Colon (tissue), 2 donors: ENCODE results near the gene TJP1.

ENCODE experiments used
- FAIRE-seq: peaks from 2 replicates; lab custom pipeline; 2012; peaks lifted over from hg19 to GRCh38; lab: Jason Lieb, UNC
- donor health status: control.
- donor health status: control.

TJP1 gene

DNA sequence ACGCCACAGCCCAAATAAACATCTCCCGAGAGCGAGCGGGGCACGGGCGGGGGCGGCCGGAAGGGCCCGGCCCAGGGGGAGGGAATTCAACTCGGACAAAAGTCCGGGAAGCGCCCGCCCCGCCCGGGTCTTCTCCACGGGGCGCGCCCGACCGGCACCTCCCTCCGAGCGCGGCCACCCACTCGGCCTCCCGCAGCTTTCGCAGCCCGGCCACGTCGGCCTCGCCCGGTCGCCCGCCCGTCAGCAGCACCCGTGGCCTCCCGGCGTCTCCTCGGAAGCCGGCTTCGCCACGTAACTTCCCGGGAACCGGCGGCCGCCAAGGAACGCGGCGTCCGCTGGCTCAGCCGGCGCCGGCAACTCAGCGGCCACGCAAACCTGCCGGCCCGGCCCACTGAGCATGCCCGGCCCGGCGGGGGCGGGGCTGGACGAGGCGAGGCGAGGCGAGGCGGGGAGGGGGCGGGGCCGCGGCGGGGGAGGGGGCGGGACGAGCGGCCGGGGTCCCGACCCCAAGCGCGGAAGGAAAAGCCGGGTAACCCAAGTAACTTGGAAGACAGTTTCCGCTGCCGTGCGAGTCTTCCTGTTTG is at the start of gene TJP1:
TJP1 (minus strand) TSS at position 369 of the 584 bp plus-strand sequence. CDS start 440 bp downstream, outside the sequence.
- no peak for FAIRE-seq

DNA sequence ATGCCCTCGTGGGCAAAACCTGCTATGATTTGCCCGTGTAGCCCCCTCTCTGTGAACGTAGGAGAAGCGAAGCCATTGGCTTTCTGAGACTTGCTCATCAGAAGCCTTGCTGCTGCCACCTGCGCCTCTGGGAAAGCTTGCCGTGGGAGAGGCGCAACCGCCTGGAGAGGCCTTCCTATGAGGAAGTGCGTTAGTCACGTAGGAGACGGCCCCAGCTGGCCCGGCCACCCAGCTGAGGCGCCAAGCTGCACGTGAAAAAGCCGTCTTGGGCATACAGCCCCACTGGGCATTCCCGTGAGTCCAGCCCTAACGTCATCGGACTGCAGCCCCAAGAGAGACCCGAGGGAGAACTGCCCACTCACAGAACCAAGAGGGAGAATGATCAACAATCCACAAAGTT is 49.1 kb upstream of the TJP1 start:
- no peak for FAIRE-seq

DNA sequence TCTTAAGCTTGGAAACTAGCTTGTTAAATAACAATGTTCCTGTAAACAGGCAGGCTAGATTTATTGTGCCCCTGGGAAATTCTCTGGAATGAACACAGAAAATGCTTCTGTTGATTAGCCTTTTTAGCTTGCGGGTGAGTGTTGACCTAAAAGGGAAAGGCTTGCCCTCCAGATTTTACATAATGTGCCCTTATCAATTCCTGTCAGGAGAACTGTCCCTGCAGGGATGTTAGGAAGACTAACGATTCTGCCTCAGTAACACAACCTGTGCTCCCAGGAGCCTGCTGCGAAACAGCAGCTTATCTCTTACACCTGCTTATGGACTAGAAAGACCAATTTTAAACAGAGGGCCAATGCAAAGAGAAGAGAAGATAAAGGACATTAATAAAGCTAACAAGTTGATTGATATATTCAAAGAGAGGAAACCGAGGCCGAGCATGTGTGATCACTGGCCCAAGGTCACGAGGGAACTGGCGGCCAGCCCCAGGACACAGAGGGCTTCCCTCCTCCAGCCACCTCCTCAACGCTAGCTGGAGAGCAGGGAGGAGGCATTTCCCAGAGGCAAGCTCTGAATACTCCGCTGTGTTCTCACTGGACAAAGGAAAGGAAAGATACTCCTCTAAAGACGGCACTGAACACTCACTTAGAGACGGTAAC is 48.4 kb upstream of the TJP1 start:
- no peak for FAIRE-seq

DNA sequence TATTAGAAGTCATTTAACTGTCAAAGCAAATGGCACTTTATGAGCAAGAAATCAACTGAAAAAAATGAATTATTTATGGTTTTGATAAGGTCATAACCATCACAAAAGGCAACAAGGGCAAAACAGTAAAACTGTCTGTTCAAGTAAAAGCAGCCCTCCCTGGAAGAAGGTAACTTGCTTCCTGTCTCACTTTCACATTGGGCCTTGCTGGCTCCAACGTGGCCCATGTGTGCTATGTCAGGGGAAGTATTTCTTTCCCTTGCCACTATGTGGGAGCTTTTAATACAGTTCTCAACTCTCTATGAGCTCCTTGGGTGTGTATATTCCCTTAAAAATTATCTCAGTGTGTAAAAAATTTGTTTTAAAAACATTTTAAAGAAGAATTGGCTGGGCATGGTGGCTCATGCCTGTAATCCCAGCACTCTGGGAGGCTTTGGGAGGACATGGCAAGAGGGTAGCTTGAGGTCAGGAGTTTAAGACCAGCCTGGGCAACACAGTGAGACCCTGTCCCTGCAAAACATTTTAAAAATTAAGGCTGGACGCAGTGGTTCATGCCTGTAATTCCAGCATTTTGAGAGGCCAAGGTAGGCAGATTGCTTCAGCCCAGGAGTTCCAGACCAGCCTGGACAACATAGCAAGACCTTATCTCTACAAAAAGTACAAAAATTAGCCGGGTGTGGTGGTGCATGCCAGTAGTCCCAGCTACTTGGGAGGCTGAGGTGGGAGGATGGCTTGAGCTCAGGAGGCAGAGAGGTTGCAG is 45.2 kb upstream of the TJP1 start:
- no peak for FAIRE-seq

DNA sequence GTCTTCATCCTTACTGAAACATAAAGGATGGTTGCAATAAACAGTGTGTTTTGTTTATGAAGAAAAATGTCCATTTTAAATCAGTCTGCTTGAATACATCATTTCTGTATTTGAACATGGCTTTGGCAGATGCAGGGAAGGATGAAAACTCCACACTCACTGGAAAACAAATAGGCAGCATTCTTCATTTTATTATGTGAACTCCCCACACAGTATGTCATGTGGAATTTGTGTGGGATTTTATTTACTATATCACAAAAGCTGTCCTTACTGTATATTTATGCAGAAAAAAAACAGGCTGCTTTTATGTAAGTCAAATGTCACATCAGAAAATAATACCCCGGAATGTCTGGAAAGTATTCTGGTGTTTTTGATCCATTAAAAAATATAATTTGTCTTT is 44.1 kb upstream of the TJP1 start:
- FAIRE-seq: no peak

DNA sequence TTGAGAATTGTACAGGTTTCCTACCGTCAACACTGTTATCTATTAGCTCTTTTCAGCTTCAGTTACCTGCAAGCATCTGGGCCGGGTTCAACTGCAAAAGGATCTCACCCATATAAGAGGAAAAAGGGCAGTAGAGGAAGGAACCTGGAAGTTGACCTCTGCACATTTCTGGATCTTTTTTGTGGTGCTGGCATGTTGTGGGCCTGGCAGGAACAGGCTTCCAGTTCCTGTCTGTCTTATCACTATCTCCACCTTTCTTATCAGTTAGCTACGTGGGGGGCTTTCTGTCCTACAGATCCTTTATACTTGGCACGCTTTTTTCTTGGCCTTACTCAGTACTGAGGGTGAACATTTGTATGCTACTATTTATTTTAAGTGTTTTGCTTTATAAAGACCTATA is 42.2 kb upstream of the TJP1 start:
- no peak for FAIRE-seq

DNA sequence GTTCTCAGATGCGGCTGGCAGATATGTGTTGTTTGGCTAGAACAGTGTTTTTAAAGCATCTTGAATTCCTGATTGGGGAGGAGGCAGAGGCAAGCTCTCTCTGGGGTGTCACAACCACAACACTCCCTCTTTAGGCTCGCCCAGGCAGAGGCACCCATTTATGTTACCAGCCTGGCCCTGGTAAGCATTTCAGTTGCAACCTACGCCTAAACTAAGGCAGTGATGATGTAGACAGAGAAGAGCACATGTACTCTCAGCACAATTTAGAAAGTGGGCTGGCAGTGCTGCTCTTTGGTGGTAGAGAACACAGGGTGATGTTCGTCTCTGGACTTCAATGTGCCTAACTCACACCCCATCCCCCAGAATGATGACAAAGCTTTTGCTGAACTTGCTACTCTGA is 41.2 kb upstream of the TJP1 start:
- no peak for FAIRE-seq

DNA sequence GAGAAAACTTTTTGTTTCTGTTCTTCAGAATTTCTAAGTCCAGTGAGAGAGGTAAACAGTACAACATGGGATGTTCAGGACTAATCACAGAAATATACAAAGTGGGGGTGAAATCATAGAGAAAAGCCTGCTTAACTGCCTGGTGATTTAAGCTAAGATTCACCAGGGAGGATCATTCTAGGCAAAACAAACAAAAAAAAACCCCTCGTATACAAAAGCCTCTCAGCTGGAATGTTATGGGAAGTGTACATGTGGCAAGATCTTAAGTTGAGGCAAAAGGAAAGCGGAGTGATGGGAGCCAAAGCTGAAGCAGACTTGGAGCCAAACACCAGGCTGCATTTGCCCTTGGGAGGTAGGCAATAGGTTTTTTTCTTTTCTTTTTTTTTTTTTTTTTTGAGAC is 40.0 kb upstream of the TJP1 start:
- no peak for FAIRE-seq

DNA sequence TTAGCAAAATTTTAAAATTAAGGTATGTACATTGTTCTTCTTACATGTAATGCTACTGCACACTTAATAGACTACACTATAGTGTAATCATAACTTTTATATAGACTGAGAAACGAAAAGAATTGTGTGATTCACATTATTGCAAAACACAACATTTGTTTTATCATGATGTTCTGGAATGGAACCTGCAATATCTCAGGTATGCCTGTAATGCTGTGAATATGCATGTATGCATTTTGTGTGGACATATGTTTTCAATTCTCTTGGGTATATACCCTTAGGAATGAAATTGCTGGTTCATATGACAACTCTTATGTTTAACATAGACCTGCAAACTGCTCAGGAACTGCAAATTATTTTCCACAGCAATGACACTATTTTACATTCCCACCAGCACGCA is 38.6 kb upstream of the TJP1 start:
- FAIRE-seq: no peak

DNA sequence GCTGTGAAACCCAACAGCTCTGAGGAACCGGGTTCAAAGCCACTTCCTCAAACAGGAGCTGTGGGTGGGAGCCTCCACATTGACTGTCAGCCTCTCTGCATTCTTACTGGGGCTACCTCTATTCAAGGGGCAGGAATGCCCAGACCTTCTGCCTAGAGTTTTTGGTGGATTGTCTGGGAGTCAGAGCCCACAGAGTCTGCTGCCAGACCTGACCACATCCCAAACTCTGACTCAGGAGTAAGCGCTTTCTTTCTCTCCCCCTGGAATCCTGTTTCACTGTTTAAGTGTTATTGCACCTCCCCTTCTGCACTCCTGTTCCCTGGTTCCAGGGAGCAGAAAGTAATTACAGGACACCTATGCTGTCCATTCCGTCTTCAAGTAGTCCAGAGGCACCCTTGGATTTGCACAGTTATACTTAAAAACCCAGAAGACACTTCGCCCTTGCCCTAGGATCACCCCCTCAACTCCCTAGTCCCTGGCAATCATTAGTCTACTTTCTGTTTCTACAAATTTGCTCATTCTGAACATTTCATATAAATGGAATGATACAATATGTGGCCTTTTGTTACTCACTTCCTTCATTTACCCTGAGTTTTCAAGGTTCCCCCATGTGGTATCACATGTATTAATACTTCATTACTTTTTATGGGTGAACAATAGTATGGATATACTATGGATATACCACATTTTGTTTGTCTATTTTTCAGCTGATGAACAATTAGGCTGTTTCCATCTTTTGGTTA is 37.9 kb upstream of the TJP1 start:
- no peak for FAIRE-seq

DNA sequence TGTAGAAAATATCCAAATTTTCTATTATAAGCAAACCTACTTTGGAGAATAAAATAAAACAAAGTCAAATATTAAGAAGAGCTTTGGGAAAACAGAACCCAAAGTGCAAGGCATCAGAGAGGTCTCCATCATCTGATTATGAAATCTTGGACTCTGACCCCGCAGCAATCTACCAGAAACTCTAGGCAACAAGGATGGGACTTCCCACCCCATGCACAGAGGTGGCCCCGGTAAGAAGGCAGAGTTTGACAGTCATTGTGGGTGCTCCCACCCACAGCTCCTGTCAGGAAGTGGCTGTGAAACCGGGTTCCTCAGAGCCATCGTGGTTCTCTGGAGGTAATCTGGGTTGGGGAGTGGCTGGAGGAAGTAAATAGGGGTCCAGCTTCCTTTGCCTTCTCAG is 37.0 kb upstream of the TJP1 start:
- FAIRE-seq: no peak

DNA sequence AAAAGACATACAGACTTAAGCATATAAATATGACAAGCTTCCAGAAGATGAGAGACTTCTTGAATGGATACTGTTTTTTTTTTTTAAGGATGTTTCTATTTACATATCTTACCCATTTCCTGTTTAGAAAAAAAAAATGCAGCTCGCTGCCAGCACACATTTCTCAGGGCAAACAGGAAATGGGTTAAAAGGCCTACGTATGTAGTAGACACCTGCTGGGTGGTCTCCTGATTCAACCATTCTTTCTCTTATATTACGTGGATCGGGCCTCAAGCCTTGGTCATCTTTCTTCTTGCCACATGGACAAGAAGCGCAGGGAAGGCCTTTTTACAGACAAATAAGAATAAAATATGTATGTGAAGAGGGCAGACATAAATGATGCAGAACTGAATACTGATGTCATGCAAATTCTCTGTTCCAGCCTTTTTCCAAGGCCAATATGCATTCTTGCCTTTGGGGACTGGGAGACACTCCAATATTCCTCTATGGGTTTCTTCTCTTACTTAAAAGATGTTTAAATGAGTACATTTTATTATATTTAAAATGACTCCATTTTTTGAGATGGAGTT is 35.0 kb upstream of the TJP1 start:
- FAIRE-seq: no peak

DNA sequence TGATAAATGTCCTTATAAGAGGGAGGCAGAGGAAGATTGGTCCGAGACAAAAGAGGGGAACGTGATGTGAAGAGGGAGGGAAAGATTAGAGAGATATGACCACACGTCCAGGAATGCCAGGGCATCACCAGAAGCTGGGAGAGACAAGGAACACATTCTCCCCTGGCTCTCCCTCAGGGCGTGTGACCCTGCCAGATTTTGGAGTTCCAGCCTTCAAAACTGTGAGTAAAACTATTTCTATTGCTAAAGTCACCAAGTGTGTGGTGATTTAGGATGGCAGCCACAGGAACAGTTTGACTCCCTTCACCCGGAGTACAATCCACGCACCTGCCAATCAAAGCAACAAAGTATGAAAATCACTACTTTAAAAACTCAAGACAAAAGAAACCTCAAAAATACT is 32.1 kb upstream of the TJP1 start:
- no peak for FAIRE-seq

DNA sequence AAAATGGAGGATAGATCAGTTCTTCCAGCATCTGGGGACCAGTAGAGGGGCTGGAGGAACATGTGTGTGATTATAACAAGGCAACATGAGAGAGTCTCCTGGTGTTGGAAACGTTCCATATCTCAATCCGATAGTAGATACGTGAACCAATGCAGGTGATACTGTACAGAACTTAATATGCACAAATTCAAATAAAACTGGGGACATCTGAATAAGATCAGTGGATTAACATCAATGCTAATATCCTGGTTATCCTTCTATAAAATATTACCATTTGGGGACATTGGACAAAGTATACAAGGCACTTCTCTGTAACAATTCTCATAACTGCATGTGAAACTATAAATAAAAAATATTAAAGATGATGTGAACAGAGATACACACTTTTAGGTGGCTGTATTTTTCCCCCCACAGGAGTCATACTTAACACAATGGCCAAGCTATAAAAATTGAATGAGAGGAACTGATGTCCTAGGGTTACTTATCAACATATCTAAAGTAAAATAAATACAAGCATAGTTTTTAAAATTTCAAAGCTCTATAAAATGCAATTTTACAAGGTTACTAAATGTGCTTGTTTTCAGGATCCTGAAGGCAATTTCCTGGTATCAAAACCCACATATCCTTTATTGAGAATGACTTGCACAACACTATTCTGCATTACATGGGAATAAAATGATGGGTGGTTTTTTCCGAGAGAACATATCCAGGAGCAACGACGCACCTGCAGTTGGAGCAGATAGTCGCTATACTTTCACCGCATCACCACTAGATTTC is 31.1 kb upstream of the TJP1 start:
- FAIRE-seq: no peak

DNA sequence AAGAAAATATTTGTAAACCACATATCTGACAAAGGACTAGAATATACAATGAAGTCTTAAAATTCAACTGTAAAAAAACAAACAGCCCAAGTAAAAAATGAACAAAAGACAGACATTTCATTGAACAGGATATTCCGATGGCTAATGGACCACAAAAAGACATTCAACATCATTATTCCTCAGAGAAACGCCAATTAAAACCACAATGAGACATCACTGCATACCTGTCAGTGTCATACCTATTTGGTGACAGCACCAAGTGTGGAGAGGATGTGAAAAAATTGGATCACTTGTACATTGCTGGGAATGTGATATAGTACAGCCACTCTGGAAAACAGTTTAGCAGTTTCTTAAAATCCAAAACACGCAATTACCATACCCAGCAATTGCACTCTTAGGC is 29.9 kb upstream of the TJP1 start:
- no peak for FAIRE-seq

DNA sequence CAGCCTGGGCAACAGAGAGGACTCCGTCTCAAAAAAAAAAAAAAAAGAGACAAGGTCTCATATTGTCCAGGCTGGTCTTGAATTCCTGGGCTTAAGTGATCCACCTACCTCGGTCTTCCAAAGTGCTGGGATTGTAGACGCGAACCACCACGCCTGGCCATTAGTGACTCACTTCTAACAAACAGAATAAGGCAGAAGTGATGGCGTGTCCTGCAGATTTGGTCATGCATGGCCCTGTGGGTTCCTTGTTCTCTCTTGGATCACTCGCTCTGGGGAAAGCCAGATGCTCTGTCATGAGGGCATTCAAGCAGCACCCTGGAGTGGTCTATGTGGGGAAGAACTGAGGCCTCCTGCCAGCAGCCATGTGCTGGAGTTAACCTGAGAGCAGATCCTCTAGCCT is 27.4 kb upstream of the TJP1 start:
- no peak for FAIRE-seq

DNA sequence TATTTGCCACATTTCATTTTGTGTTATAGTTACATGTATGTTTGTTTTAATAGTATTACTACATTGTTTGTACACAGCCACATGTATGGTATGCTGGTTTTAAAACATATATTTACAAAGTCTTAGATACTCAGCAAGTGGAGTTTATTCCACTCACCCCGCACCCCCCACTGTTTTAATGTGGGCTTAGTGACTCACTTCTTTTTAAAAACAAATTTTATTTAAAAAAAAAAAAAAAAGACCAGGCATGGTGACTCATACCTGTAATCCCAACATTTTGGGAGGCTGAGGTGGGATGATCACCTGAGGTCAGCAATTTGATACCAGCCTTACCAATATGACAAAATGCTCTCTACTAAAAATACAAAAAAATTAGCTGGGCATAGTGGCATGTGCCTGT is 26.9 kb upstream of the TJP1 start:
- no peak for FAIRE-seq

DNA sequence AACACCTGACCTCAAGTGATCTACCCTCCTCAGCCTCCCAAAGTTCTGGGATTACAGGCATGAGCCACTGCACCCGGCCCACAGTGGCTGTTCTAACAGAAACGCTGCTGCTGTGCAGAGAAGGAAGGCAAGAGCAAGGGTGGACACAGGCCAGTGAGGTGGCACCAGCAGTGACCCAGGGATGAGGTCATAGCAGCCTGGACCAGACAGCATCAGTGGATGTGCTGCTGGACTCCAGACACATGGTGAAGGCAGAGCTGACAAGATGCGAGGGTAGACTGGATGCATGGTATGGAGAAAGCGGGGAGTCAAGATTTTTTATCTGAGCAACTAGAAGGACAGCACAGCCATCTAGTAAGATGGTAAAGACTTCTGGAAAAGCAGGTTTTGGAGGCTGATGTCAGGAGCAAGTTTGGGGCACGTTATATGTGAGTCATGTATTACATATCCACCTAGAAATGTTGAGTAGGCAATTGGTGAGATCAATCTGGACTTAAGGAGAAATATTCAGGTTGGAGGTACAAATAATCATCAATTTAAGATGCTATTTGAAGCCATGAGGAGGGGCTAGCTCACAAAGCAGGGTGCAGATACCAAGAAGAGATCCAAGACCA is 22.1 kb upstream of the TJP1 start:
- no peak for FAIRE-seq

DNA sequence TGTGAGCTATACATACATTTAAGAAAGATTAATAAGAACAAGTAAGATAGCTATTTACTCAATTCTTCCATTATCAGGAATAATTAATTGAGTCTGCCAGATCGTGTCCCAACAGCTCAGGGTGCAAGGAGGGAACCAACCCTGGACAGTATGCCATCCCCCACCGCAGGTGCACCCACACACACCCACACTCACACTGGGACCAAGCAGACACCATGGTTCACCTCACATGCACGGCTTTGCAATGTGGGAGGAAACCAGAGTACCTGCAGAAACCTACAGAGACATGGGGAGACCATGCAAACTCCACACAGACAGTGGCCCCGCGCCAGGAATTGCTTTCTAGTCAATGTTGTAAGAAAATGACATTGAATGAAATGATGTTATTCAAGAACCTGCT is 20.0 kb upstream of the TJP1 start:
- no peak for FAIRE-seq

DNA sequence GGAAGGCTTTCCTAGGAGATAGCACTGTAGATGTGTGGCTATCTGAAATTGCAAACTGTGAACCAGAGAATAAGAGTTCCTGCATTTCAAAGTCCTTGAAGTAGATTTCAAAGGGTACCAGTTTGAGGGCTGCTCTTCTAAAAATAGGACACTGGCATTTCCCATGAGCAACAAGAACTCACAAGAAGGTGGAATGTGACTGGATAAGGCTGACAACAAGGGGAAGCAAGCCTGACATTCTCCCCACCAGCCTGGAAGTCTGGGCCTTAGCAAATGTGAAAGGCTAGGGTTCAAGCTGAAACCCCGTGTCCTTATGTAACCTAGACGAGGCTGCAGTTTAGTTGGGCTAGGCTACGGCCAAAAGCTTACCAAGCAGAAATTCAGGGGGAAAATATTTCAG is 18.7 kb upstream of the TJP1 start:
- no peak for FAIRE-seq

DNA sequence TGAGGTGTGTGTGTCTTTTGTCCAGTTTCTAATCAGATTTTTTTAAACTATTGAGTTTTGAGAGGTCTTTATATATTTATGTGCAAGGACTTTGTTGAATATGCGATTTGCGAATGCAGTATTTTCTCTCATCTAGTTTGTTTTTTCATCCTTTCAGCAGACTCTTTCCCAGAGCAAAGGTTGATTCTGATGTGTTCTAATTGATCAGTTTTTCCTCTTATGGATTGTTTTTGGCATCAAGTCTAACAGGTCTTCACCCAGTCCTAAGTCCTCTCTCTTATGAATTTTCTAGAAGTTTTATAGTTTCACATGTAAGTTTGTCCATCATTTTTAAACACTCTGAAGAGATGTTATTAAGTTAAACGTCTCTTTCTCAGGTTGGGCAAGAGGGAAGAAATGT is 17.8 kb upstream of the TJP1 start:
- FAIRE-seq: no peak
